Central memory CD4-positive, alpha-beta T cell (primary cell): ENCODE data around the gene SNRPA1.

Experiments used
- DNase-seq: peaks from one replicate; pipeline ENCODE4 v3.0.0; 2022

The SNRPA1 gene

DNA sequence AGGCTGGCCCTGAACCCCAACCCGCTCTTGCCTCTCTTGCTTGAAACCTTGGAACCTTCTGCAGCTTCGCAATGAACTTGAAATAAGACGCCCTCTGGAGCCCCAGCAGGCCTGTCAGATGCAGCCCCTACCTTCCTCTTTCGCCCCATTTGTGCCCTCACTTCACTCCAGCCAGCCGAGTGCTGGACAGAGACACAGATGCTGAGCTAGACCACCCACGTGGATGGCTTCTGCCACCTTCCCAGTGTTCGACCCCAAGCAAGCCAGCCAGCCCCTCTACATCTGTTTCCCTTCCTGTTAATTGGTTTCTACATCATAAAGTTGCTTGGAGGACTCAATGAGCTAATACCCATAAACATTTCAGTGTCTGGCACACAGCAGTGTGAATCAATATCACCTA lies 23.8 kb upstream of the SNRPA1 start:
- no peak for DNase-seq

DNA sequence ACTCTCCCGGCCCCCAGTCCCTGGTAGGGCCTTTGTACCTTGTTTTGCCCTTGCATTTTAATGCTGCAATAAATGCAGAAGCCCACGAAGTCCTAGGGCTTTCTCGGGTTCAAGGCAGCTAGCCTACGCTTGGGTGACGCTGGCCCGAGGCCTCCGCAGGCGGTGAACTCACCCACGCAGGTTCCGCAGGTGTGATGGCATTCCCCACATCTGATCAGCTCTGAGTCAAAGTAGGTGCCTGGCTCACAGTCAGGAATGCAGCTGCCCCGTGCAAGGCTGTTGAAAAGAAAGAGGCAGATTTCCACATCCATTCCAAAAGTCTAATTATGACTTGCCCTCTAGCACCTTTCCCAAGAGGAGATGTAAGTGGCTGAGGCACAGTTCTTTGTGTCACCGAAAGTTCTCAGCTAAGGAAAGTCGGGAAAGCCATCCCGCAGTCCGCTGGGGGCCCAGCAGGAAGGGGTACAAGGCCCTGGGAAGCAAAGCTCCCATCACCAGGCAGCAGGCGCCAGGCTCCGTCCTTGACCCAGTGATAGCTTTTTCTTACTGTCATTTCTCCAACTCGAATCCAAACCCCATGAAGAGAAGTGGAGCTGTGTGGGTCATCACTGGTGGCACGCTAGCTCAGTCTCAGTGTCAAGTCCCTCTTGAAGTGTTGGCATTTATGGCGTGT lies 23.2 kb upstream of the SNRPA1 start:
- no peak for DNase-seq

DNA sequence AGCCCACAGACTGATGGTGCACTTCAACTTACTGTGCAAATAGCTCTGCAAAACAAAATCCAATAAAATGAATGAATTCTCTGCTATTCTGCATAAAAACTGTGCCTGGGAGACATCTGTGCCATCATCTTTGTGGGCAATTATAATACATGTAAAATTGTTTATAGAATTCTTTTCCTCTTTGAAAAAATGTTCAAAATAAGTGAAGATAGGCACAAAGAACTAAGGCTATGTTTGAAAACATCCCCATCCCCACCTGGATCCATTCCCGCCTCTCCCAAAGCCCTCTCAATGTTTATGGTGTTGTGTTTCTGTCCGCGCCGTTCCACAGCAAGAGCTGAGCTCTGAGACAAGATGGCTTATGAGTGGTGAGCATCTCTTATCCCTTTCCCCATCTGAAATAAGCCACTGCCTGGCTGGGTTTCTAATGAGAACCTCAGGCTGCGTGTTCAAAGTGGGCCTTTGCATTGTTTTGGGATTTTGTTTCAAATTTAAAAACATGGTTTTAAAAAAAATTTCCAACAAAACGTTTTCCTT lies 22.4 kb upstream of the SNRPA1 start:
- DNase-seq, result no peak

DNA sequence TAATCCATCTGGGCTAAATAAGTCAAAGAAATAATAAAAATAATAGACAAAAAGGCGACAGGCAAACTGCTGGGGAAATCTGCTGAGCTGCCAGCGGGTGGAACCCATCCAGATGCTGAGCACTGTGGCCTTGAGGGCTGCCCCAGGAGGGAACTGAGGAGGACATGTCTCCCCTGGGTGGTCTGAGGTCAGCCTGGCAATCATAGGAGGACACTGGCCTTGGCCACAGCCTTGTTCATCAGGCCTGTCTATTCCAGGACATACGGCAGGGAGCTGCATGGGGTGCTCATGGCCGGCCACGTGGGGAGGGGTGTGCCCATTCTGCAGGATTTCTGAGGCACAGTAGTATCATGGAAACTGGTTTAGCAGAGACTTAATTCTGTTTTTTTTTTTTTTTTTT lies 21.5 kb upstream of the SNRPA1 start:
- DNase-seq, result no peak

DNA sequence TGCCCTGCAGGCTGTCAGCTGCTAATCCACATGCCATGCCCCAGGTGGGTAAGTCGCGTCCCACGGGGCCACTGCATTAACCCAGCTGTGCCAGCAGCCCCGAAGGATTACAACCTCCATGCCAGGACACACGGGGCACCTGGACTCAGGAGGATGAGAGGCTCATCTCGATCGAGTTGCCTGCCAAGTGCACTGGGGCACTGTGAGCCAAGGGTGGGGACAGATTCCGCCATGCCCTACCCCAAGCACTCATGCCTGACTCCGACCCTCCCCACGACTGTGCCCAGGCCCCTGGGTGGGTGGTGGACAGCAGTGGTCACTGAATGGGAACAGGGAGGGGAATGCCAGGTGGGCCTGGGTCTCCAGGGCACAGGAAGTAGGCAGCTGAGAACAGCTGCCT lies 20.7 kb upstream of the SNRPA1 start:
- no peak for DNase-seq

DNA sequence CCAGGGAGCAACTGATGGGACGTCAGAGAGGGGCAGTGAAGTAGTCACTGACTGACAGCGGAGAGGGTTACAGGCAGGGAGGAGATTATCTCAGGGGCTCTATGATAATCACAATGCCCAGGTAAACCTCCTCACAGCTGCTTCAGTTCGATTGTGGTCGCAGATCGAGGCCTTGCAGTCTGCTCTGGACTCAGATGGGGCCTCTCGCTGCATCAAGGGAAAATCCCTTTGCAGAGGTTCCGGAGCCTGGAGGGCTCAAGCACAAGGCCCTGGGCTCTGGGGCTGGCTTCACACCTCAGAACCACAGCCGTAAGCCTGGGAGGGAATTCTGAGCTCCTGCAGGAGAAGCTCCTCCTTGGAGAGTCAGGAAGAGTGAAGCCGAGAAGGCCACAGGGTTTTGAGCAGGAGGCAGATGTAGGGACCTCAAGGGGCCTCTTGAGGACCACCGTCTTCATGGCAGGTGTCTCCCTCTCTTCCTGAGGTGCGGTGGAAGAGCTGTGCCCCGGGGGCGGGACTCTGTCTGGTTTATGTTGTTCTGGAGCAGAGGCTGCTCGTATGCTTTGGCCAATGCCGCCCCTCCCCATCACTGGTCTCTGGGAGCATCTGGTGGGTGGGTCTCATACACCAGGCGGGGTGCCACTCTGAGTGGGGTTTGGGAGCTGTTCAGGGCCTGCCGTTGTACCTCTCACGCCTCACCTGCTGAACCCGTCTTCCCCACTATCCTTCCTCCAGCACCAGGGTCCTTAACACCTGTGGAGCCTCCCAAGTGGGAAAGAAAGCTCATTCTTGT lies 19.5 kb upstream of the SNRPA1 start:
- no peak for DNase-seq

DNA sequence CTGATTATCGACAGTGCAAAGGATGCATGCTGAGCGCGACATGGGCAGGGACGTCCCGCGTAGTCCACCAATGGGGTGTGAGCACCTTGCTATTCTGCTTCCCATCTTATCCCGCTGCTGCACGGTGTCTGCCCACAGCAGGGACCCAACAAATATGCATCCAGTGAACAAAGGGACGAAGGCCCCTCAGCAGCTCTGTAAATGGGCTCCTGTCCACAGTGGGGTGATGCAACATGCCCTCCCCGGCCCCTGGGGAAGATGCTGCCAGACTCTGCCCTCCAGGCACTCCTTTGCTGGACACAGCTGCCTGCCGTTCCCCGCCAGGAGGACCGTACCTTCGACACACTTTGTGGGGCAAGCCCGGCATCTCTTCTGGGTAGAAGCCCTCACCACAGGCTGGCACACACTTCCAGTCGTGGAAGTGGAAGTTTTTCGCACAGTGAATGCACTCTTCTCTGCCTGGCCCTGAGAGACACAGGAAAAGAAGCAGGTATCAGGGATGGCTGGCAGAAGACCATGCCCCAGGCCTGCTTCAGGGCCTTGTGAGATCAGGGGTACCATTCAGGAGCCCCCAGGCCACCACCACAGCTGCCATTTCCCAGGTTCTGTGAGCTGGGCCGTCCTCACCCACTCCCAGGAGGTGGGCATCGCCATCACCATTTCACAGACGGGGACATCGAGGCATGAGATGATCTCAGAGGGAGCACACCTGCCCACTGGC lies 18.2 kb upstream of the SNRPA1 start:
- no peak for DNase-seq

DNA sequence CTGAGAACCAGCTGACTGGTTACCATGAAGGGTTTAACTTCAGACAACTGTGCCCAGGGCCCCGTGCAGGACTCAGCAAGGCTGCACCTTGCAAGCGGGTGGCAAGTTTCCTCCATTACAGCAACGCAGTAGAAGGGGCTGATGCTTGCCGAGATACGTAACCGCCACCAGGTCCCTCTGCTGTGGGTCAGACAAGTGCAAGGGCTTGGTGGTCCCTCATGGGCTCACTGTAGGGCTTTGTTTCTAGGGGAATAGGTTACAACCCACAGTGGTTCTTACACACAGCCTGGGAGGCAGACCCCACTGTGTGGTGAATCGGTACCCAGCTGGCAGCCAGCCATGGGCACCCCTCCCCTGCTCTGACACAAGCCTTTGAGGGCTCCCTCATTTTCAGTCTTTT lies 15.5 kb upstream of the SNRPA1 start:
- no peak for DNase-seq

DNA sequence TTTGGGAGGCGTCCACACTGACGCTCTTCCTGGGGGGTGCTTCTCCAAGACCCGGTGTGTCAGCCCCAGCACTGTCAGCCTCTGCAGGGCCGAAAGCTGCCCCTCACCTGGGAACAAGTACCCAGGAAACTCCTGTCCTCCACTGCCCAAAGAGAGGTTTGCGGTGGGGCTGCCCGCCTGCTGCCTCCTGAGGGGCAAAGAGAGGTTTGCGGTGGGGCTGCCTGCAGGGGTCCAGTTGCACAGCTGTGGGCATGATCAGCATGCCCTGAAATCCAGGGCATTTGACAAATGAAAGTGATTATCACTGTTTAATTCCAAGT lies 15.1 kb upstream of the SNRPA1 start:
- DNase-seq, result no peak

DNA sequence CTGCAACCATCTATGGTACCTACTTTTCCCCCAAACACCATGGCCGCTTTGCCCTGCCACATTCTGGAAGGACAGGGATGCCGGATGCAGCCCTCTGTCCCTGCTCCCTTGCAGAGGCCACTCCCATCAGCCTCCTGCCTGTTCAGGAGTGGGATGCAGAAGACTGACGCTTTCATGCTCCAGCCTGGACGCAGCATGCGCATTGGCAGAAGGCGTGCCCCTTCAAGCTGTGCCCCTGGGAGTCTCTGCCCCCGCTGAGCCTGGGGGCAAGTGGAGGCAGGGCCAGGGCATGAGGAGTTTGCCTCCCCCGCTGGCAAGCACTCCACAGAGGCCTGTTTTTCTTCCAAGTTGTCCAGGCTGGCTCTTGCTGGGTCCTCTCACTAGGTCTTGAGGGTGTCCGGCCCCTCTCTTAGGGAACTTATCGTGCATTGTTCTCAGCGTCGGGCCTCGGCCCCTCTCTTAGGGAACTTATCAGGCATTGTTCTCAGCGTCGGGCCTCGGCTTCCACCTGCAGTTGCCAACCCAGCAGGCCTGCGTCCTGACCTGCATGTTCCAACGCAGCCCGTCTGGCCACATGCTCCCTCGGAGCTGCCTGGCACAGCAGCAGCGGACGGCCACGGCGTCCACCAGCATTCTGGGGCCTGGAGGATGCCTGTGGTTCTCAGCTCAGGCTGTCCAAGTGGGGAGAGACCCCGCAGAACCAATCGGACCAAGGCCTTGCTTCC lies 14.6 kb upstream of the SNRPA1 start:
- no peak for DNase-seq

DNA sequence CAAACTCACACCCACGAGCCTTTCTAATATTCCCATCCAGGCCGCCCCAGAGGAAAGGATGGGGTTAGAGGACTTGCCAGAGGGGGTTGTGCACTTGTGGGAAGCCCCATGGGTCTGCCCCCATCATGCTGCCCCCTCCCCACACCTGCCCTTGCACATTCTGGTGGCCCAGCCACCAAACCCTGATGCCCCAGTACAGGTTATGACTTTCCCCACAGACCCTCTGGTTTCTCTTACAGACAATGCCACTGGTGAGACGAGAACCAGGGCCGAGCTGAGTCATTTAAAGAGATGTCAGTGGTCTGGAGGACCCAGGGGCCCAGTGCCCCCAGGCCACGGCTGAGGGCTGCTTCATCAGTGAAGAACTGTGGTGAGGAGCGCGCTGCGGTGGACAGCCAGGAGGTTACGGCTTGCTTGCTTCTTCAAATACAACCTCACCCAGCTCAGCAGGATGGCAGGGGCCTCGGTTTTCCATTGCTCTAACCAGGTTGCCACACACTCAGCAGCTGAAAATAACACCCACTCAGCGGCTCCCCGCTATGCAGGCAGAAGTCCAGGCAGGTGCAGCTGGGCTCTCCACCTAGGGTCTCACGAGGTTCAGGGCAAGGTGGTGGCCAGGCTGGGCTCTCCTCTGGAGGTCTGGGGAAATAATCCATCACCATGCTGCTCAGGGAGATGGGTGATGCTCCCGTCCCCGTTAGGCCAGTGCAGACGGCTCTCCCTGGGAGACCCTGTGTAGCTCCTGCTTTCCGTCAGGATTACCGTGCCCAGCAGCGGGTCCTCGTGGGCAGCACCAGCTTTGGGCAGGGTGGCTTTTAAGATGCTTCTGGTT lies 13.8 kb upstream of the SNRPA1 start:
- DNase-seq, result no peak

DNA sequence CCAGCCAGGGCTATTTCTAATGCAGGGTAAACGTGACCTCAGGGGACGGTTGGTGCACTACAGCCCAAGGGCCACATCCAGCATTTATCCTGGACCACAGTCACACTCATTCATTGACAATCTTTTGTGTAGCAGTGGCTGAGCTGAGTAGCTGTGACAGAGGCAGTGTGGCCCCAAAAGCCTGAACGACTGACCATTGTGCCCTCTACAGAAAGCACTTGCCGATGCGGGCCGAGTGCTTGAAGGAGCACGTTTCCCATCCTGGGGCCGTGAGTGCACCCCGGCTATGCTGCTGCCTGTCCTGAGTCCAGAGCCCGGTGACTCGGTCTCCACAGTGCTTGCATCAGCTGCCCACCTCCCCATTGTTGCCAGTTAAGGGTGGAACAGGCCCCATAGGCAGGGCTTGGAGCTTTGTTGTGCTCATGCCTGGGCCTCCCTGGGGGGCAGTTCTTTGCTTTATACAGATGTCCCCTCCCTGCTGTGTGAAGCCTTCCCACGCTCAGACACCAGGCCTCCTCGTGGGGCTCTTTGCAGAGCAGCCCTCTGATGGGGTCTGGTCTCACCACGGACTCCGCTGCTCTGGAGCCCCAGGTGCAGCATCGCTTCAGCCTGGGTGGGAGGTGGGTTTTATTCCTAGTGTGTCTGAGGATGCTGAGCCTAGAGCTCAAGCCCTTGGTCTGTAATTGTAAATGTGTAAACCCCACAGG lies 13.0 kb upstream of the SNRPA1 start:
- no peak for DNase-seq

DNA sequence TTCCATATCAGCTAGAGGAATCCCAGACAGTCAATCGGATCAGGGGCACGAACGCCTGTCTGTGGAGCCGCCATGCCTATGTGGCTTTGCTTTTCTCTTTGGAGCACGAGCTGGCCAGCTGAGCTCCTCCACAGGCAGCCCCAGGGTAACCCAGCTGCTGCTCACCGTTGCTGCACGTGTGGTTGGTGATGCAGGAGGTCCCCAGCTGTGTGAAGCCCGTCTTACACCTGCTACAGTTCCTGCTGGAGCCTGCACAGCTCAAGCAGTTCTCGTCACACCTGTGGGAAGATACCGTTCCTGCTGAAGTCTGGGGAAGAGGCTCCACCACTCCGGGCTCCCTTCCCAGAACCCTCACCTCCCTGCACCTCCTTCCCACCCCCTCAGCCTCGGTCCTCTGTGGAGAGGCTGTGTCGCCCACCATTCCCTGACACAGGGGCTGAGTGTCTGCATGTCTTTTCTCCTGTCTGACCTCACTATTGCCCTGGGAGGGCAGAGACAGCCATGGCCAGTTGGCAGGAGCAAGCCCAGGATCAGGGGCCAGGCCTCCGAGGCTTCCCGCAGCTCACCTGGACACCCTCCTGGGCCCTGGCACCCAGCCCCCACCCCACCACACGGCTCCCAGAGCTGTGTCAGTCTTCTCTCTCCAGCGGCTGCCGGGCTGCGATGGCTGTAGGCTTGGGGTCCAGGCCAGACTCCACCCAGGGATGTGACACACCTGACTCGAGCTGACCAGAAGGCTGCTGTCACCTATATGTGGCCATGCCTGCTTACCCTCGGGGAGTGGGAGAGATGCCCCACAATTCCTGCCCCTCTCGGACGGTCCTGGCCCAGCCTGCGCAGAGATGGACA lies 12.2 kb upstream of the SNRPA1 start:
- no peak for DNase-seq

DNA sequence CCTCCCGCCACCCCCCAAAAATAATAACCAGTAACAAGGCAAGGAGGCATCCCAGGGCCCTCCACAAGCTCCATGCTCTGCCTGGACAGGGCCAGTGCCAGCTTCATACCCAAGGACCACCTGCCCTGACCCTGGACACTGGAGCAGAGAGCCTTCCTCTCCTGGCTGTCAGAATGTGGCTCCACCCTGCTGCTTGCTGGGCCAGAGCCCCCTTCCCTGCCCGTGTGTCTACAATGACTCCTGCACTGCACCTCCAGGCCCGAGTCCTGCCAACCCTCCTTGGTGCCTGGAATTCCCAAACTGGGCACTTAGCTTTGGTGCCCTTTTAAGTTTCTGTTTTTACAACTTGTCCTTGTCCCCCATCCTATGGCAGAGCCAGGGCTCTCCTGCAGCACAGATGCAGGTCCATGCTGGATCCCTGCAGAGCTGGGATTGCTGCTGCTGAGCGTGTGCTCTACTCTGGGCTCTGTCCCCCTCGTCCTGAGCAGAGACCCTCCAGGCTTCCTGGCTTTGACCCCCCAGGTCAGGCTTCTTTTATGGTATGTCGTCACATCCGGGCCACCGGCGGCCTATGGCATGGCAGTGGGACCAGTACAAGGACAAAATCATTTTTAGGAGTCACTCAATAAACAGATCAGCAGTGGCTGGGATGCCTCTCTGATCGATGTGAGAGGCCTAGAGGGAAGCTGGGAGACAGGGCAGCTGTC lies 11.4 kb upstream of the SNRPA1 start:
- DNase-seq, result no peak

DNA sequence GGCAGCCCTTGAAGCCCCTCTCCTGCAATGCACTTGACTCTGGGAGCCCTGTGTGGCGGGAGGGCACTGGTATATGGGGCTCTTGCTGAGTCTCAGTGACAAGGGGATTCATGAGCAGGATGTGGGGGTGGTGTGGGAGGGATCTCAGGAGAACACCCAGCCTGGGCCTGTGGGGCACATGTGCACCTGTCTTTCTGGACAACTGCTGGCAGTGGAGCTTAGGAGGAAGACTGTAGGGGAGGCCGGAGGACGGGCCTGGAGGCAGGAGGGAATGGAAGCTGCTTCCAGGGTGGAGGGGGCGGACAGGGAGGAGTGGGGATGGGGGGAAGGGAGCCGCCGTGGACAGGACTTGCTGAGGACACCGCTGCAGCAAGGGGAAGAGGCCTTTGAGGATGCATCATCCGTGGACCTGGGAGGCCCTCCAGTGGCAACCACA lies 10.8 kb upstream of the SNRPA1 start:
- no peak for DNase-seq

DNA sequence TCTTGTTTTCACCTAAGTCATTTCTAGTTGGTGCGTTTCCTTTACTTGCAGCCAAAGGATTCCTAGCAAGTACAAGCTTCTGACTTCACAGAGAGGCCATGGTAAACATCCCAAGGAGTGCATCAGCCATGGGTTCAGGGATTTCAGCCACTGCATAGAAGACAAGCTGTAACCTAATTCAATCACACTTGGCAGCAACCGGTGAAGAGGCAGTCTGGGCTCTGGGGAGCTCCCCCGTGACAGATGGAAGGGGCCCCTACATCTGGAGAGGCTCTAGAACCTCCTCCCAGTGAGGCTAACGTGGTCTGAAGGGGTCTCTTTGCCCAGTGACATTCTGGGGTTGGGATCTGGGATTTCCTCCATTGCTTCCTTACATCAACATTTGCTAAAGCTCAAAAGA lies 8.4 kb upstream of the SNRPA1 start:
- no peak for DNase-seq

DNA sequence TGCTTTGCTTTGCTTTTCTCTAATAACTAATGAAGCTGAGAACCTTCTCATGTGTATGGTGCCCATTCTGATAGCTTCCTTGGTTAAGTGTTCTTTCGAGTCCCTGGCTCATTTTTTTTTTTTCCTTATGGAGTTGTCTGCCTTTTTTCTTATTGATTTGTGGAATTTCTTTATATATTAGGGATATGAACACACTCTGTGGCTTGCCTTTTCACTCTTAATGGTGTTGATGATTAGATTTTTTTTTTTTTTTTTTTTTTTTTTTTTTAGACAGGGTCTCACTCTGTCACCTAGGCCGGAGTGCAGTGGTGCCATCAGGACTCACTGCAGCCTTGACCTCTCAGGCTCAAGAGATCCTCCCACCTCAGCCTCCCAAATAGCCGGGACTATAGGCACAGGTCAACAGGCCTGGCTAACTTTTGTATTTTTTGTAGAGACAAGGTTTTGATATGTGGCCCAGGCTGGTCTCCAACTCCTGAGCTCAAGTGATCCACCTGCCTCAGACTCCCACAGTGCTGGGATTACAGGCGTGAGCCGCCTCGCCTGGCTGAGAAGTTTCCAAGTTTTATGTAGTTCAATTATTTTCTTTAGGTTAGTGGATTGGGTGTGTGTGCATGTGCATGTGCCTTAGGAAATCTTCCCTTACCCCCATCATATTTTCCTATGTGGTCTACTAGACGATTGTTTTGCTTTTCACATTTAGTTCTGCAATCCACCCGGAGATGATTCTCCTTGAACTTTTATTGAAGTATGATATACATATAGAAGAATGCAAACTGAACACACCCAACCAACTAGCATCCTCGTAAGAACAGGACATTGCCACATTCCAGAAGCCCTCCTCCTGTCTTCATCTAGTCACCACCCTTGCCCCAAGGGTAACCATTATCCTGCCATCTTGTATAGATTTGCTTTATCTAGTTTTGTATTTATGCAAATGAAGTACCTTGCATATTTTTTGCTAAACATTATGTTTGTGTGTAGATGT lies 1.7 kb upstream of the SNRPA1 start:
- no peak for DNase-seq

DNA sequence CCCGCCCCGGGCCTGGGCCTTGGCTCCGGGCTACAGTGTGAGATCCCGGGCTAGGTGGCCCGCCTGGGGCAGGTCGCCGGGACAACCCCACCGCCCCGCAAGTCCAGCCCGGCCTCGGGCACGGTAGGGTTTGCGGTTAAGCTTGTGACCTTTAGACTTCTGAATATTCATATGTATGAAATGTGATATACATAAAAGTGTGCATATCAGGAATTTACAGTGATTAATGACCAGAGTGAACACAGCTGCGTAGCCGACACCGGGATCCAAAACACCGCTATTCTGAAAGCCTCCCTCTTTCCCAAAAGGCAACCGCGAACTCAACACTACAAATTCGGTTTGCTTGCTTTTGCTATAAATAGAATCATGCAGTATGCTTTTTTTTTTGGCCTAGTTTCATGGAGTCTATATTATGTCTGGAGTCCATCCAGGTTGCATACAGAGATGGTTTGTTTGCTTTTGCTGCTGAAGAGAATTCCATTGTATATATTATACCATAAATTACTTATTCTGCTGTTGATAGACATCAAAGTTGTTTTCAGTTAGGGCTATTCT lies 636 bp upstream of the SNRPA1 start:
- DNase-seq, result no peak
